ENCODE measurements around the gene HOXD3.

The HOXD3 gene

GRCh38 chr2:176156807-176157498, at the start of gene HOXD3:
HOXD3 (plus strand) TSS chr2:176157307; CDS start chr2:176169115, 11,808 bp downstream.
- no peak for DNase-seq (ENCODE audit: low read depth in 2 of 2)

GRCh38 chr2:176107731-176108181, 49.4 kb upstream of the HOXD3 start:
- DNase-seq (ENCODE audit: low read depth in 2 of 2) = no peak

DNA sequence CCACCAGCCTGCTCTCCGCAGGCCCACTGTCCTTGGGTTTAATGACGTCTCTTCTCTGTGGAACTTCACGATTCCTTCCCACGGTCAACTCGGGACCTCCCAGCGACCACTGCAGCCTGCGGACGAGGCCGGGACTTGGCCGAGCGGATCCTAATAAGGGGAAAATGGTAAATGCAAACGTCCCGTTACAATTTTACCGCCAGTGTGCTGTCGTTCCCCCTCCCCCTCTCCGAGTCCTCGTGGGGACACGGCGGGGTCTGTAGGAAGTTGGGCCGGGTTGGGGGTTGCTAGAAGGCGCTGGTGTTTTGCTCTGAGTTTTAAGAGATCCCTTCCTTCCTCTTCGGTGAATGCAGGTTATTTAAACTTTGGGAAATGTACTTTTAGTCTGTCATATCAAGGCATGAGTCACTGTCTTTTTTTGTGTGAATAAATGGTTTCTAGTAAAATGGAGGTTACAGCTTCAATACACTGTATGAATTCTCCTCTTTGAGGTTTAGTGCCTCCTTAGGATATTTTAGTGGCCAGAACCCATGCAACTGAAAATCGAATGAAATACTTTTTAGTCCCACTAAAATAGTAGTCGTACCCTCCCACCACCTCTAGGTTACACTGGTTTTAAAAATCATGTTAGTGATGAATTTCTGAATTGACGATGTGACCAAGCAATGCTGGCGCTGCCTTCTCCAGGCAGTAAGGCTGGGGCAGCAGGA, 47.8 kb upstream of the HOXD3 start:
- no peak for DNase-seq (ENCODE audit: low read depth in 2 of 2)

- DNase-seq (ENCODE audit: low read depth in 2 of 2) = no peak
These were observed 47.2 kb upstream of the HOXD3 start for GRCh38 chr2:176109946-176110345.

DNA sequence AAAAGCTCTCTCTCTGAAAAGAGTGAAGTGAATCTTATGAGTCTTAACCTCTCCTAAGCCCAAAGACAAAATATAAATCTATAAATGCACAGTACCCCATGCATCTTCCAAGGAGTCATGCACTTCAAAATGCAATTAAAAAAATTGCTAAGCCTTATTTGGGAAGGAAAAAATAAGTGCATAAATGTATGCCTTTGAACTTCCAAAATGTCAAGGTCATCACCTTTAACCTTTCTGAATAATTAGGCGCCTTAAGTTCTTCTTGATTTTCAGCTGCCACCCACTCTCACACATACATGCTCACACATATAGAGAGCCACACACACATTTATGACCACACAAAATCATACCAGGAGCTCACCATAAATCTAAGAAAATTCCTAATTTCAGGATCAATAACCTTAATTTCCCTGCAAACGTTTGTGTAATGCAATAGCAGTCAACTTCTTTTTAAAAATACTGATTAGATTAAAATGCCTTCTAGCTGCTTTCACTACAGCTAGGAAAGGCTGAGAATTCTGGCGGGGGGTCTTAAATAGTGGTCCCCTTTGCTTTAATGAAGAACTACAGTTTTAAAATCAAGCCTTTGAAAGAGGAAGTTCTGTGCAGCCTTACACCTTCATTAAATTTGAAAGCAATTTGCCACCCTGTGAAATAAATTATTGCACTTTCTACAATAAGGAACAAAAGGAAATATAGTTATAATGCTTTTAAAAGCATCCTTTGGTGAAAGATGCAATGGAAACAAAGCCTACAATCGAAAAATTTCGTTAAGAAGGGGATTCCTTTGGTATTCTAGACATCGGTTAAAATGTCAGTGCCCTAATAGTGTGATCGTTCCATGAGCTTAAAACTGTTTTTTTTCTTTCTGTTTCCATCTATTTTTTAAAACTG, 46.4 kb upstream of the HOXD3 start:
- DNase-seq (ENCODE audit: low read depth in 2 of 2) = no peak

DNA sequence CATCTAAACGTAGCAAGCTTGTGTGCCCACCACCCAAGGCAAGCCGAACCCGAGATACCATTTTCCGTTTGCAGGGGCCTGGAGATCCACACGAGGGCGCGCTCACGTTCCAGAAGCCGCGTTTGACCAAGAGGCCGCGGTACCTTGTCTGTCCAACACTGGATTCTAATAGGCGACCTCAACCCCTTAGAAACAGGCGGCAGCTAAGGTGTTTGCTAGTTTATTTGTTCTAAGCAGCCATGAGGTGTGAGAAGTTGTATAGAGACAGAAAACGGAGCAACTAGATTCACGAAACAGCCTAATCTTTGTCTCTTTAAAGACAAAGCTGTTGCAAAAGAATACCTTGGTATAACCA, 45.8 kb upstream of the HOXD3 start:
- no peak for DNase-seq (ENCODE audit: low read depth in 2 of 2)

- DNase-seq (ENCODE audit: low read depth in 2 of 2) = no peak
These were observed 45.2 kb upstream of the HOXD3 start for GRCh38 chr2:176111846-176112374.

DNA sequence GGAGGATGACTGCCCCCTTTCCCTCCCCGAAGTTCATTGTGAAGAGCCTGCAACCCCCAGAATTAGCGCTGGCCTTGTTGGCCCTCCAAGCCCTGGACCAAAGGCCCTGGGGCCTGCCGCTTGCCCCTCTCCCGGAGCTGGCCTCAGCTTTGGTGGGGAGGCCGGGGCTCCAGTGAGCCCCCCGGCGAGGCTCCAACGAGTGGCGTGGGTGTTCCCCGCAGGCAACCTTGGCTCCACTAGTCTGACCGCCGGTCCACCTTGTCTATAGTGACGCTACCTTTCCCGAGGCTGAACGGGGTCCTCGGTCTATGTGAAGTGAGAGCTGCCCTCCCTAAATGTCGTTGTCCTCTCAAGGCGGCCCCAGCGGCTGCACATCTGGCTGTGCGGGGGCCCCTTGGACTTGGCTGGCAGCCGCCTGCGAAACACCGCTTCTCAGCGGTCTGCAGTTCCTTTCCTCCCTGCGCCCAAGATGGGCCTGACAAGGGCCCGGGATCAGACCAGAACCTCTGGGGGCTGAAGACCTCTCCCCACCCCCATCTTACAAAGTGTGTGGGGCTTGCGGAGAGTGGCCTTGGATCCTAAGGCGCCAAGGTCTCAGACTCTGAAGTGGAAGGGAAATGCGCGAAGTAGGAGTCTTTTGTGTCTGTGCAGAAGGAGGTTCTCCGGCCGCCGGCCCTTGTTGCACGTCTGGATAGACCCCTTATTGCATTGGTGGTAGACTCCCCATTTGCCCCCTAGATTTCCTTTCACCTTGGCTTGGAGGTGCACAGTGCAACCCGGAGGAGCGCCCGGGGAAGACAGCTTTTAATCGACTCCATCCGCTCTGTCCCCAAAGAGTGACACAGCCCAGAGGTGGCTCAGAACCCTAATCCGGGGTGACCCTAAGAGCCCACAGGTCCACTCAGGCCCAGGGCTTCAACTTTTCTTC, 44.5 kb upstream of the HOXD3 start:
- DNase-seq (ENCODE audit: low read depth in 2 of 2) = no peak

DNA sequence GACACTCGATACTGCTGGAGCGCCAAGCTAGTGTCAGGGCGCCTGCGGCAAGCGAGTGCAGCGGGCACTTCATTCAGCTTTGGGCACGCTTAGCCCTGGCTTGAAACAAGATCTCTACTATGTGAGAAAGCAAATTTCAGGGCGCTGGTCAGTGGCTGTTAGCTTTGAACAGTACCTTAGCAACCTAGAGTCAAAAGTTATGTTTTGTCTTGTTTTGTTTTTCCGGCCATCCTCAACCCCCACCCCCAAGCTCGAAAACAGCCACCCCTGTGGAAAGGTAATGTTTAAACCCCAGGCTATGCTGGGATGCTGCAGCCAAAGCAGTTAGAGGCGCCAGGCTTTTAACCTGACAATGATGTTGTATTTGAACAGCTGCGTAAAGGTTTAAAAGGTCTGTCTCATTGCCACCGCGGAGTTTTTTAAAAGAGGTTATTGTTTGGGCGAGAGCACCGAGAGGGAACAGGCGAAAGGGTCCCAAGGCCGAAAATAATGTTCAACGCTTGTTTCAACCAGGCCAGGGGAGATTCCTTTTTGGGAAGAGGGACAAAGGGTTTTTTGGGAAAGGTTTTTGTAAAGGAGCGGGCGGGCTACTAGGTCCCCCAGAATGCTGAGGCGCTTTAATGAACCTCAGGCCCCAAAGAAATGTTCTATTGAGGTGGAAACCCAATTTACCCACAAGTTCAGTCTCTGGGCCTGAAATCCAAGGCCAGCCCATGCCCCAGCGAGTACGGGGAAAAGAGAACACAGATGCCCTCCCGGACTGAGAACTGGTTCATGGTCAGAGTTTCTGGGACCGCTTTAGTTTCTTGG, 42.8 kb upstream of the HOXD3 start:
- DNase-seq (ENCODE audit: low read depth in 2 of 2) = no peak

GRCh38 chr2:176114930-176115625, 42.0 kb upstream of the HOXD3 start:
- no peak for DNase-seq (ENCODE audit: low read depth in 2 of 2)

DNA sequence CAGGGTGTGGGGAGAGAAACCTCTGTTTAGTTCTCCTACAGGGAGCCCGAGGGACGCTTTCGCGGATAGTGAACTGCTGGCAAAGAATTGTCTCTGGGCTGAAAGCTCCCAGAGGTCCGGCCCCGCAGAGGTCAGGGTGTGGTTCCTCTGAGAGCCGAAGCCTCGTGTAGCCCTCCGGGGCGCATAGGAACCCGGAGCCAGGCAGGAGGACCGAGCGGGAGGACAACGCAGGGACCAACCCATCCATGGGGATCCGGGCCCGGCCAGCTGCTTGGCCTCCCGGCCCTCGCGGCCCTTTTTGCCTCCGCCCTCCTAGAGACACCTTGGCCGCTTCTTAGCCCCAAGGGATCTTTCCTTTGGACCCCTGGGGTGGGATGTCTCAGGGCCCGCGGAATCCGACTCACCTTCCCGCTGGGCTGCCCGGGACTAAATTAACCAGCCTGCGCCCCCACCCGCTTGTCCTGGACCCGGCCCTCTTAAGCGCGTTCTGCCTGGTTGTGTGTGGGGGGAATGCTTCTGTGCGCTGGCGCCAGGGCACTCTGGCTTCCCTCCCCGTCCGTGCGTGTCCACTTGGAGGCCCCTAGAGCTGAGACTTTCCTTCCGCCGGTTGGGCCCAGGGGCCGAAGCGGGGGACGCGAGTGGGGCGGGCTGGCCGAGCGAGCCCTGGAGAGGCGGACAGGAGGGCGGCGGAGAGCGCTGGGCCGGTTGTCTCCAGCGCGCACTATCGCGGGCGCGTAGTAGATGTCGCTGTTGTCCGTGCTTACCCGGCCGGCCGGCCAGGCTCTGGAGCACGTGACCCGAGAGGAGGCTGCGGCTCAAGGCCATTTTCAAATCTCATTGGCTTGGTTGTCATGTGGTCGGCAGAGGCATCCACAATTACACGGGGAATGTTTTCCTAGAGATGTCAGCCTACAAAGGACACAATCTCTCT, 41.0 kb upstream of the HOXD3 start, which contains the start of gene HOXD10:
TSS of gene HOXD10 (plus strand) at position 896 of the 931 bp plus-strand sequence. CDS start 56 bp downstream, outside the sequence.
- DNase-seq (ENCODE audit: low read depth in 2 of 2) = no peak

GRCh38 chr2:176117162-176117822, 39.8 kb upstream of the HOXD3 start:
- DNase-seq (ENCODE audit: low read depth in 2 of 2) = no peak

- no peak for DNase-seq (ENCODE audit: low read depth in 2 of 2)
These were observed 39.2 kb upstream of the HOXD3 start for GRCh38 chr2:176117823-176118371.

DNA sequence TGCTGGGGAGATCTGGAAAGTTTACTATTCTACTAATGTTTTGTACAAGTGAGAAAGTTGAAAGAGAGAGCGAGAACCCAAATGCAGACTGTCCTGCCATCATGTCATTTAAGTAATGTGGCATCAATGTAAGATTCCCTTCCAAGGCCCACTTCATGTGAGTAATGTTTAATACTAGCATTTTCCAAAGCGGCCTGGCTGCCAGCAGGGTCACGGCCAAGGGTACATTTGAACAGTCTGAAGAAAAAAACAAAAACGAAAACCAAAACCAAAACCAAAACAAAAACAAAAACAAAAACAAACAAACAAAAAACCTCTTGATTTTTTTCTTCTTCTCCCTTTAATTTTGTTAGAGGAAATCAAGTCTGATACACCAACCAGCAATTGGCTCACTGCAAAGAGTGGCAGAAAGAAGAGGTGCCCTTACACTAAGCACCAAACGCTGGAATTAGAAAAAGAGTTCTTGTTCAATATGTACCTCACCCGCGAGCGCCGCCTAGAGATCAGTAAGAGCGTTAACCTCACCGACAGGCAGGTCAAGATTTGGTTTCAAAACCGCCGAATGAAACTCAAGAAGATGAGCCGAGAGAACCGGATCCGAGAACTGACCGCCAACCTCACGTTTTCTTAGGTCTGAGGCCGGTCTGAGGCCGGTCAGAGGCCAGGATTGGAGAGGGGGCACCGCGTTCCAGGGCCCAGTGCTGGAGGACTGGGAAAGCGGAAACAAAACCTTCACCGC, 38.3 kb upstream of the HOXD3 start:
- no peak for DNase-seq (ENCODE audit: low read depth in 2 of 2)

DNA sequence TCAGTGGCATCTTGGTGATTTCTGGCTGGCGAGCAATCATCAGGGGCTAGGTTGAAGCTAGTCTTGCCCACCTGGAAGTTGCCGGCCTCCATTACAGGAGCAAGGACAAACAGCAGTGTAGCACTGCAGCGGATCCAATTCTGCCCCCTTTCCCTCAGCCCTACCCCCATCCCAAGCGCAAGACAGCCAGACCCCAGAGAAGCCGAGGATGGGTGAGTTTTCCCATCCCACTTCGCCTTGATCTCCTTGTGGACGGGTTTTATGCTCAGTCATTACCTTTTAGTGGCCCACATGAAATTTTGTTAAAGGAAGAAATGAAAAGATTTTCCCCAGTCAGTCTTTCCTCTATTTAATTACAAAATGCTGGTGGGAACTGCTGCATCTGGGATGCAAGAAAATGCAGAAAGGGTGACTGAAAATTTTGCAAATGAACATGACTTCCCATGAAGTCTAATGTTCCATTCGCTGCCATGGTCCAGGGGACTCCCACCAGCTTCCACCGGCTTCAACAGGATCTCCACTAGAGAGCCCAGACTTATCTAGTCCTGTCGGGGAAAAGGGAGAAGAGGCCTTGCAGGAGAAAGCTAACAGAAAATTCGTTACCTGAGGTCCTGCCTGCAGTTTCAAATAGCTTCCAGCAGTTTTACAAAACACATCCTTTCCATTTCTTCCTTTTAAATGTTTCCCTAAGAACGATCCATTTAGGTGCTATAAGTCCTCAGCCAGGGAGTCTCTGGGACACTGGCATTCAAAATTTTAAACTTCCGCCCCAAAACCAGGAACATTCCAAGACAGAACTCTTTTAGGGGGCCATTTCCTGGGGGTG, 36.5 kb upstream of the HOXD3 start:
- DNase-seq (ENCODE audit: low read depth in 2 of 2) = no peak
